Prostate gland (tissue), 2 donors: ENCODE measurements around the gene CYREN. TPM values are rescaled to one million over a fixed set of nuclear protein-coding genes. Genes with fewer than 3 reads are reported as not detected.

Source experiments
- DNase-seq: peaks from one replicate; pipeline ENCODE4 v3.0.0-alpha.2; 2019; ENCODE audit warnings: low spot score
- H3K27ac ChIP-seq, 2 donors: fragments of 200-600 bp; sonication (generic); 2 replicates each; pipeline ENCODE4 v1.5.1; 2017 to 2019
- H3K27me3 ChIP-seq: fragments of 200-600 bp; sonication (generic); replicated peaks from 2 replicates; pipeline ENCODE4 v1.5.1; 2019; ENCODE audit not compliant: insufficient read depth
- H3K36me3 ChIP-seq, 2 donors: fragments of 200-600 bp; sonication (generic); 1 replicate in 1 of 2; 2 replicates in 1 of 2; pipeline versions ENCODE4 v1.5.1 to v1.8.1; 2017 to 2019
- H3K4me1 ChIP-seq: fragments of 200-600 bp; sonication (generic); replicated peaks from 2 replicates; pipeline ENCODE4 v1.5.1; 2019
- H3K4me3 ChIP-seq, 2 donors: fragments of 200-600 bp; sonication (generic); 2 replicates each; pipeline ENCODE4 v1.5.1; 2017 to 2019
- H3K9me3 ChIP-seq: fragments of 200-600 bp; sonication (generic); 2 replicates; pipeline ENCODE4 v1.5.1; 2017
- POLR2A ChIP-seq: fragments of 450-650 bp; IDR thresholded peaks from one replicate; pipeline ENCODE4 v1.6.1; 2016; ENCODE audit warnings: antibody characterized with exemption, mild to moderate bottlenecking
- POLR2AphosphoS5 ChIP-seq: sonication (generic); formaldehyde crosslinking; IDR thresholded peaks from one replicate; pipeline ENCODE4 v1.6.1; 2017; ENCODE audit warnings: antibody characterized with exemption
- WGBS: methylation state at CpG from one replicate; pipeline ENCODE4 v1.1.5; 2018; 5-methylcytosine and 5-hydroxymethylcytosine counted together
- intact Hi-C: fragments of 100-400 bp; cut with DNase I; formaldehyde crosslinking; loops from one replicate; pipeline ENCODE4 v1.14.2; 2022
- total RNA-seq, 2 donors: library from RNA; depleted of rRNA; stranded (reverse); fragments of >200 nt; gene quantifications; one replicate each; pipeline ENCODE4 v1.1.0, GENCODE V29; 2016
- TF ChIP-seq, protein P1 (sequence below), 4 experiments: fragments of 200-600 bp in 2 of 4; fragments of 450-650 bp in 2 of 4; sonication (generic) in 2 of 4; IDR thresholded peaks; 1 replicate in 3 of 4; 2 replicates in 1 of 4; pipeline ENCODE4 v1.5.1; 2016 to 2019; ENCODE audit warnings: antibody characterized with exemption in 4 of 4, mild to moderate bottlenecking in 2 of 4, moderate library complexity in 2 of 4

Gene CYREN
- total RNA-seq, 2 donors from 2014 or later: 44.5 to 53.6 TPM

DNA sequence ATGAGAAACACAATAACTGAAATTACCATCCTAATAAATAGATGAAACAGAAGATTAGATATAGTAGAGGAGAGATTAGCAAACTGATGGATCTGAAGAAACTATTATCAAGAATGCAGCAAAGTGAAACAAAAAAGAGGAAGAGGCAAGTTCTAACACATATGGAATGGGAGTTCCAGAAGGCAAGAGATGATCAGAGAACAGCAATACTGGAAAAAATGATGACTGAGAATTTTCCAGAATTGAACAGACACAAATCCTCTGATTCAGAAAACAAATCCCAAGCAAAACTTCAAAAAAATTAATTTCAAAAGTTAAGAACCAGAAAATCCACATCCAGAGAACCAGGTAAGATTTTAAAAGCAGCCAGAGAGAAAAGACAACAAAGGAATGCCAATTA is 20.2 kb upstream of the CYREN start:
- intact Hi-C loops: no loop called here
- Histone ChIP-seq H3K27ac (no peak overlapping the region), H3K9me3 (no peaks in the 10 kb centered on the region), H3K4me1 (no peaks in the 10 kb centered on the region), H3K27me3 (no peaks in the 10 kb centered on the region), H3K4me3 (no peak overlapping the region), H3K36me3 (peaks cover 8 to 18% of the 10 kb centered on the region in 2 donors)
- no peak for DNase-seq
- TF ChIP-seq POLR2A (no peak), POLR2AphosphoS5 (no peak)
- TF ChIP-seq, protein P1, sequence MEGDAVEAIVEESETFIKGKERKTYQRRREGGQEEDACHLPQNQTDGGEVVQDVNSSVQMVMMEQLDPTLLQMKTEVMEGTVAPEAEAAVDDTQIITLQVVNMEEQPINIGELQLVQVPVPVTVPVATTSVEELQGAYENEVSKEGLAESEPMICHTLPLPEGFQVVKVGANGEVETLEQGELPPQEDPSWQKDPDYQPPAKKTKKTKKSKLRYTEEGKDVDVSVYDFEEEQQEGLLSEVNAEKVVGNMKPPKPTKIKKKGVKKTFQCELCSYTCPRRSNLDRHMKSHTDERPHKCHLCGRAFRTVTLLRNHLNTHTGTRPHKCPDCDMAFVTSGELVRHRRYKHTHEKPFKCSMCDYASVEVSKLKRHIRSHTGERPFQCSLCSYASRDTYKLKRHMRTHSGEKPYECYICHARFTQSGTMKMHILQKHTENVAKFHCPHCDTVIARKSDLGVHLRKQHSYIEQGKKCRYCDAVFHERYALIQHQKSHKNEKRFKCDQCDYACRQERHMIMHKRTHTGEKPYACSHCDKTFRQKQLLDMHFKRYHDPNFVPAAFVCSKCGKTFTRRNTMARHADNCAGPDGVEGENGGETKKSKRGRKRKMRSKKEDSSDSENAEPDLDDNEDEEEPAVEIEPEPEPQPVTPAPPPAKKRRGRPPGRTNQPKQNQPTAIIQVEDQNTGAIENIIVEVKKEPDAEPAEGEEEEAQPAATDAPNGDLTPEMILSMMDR (IDR thresholded peaks at IDR 0.05): no peak

DNA sequence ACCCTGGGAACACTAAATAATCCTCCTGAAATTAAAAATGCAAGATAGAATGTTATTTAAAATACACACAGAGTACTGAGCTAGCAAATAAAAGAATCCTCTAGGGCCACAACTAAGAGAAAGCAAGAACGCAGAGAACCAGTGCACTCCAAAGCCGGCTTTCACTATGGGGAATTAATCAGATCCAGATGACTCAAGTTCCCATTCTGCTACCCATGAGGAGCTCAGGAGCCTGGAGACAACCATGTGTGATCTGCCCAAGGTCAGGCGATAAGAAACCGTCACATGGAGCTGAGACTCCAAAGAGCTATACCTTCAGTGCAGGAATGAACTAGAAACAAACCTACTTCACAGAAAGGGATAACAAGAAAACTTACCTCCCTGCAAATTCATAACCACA is 19.5 kb upstream of the CYREN start:
- Histone ChIP-seq H3K27ac (no peak overlapping the region), H3K36me3 (peaks cover 8 to 22% of the 10 kb centered on the region in 2 donors), H3K4me1 (no peaks in the 10 kb centered on the region), H3K27me3 (no peaks in the 10 kb centered on the region), H3K9me3 (no peaks in the 10 kb centered on the region), H3K4me3 (no peak overlapping the region)
- DNase-seq: no peak
- TF ChIP-seq, protein P1 (IDR thresholded peaks at IDR 0.05): no peak
- TF ChIP-seq POLR2AphosphoS5: no peak
- no peak for TF ChIP-seq POLR2A
- WGBS: 79% methylated on average over 4 of the region's 4 CpGs
- intact Hi-C loops: no loop called here

DNA sequence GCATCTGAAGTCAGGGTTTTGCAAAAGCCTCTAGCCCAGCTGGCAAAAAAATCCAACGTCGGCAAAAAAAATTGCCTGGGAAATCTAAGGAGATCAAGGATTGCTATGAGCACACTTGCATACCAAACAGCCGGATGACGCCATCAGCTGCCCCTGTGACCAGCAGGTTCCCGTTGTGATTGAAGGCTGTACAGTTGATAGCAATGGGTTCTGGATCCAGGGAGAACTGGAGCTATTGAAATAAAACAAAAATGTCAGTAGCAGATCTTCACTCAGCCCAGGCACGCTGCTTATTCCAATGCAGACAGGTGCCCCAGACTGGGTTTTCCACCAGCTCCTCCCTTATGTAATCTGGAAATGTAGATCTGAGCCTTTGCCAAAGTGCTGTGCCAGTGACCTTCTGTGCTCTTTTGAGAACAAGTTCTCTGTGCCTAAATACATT is 18.7 kb upstream of the CYREN start:
- Histone ChIP-seq H3K9me3 (no peaks in the 10 kb centered on the region), H3K4me3 (no peak overlapping the region), H3K27ac (no peak overlapping the region), H3K36me3 (peaks cover 8 to 22% of the 10 kb centered on the region in 2 donors), H3K4me1 (no peaks in the 10 kb centered on the region), H3K27me3 (no peaks in the 10 kb centered on the region)
- DNase-seq: no peak
- intact Hi-C loops: no loop called here
- TF ChIP-seq POLR2AphosphoS5: no peak
- TF ChIP-seq, protein P1 (IDR thresholded peaks at IDR 0.05): no peak
- no peak for TF ChIP-seq POLR2A
- WGBS: 95% methylated on average over 6 of the region's 6 CpGs

DNA sequence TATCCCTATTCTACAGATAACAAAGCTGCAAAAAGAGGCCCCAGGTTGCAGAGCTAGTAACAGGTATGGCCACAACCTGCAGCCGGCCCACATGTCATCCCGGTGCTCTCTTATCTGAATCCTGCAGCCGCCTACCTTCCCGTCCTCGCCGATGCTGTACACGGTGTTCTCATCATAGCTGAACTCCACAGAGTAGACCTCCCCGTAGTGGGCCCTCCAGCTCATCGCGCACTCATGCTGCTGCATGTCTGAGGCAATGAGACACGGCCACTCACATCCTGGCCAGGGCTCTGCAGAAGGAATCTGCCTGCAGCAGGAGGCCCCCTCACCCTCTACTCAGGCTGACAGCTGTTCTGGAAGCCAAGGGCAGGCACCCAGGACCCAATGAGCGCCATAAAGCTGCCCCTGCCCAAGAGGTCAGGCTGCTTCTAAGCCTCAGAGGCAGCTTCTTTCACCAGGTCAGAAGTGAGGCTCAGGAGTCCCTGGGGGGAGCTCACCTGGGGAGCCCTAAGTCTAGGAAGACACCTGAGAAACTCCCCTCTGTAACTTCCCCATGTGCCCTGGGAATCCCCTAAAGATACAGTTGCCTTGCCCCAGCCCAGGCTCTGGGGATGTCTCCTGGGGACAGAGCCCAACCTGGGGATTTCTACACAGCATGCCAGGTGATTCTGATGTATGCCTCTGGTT is 17.9 kb upstream of the CYREN start:
- Histone ChIP-seq H3K27ac (no peak overlapping the region), H3K36me3 (peaks cover 8 to 22% of the 10 kb centered on the region in 2 donors), H3K4me3 (no peak overlapping the region), H3K4me1 (no peaks in the 10 kb centered on the region), H3K9me3 (no peaks in the 10 kb centered on the region), H3K27me3 (no peaks in the 10 kb centered on the region)
- intact Hi-C loops: no loop called here
- 91% methylated on average over 12 of the region's 12 CpGs for WGBS
- TF ChIP-seq POLR2A (no peak), POLR2AphosphoS5 (no peak)
- TF ChIP-seq, protein P1 (IDR thresholded peaks at IDR 0.05): no peak
- DNase-seq: no peak

DNA sequence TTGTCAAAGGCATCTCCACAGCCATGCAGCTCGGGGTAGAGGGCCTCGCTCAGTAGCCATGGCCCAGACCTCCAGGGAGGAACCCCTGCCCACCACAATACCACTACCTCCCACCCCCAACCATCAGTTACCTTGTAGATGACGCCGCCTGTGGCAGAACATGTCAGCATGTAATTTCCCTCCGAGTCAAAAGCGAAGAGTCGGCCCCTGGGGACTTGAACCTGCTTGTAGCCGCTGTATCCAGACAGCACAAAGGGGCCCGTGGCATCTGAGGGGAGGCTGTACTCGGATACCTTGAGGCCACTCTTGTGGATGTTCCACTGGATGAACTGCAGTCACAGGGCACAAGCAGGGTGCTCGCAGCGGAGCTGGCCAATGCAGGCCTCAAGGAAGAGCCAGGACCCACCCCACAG is 16.3 kb upstream of the CYREN start:
- intact Hi-C loops: no loop called here
- Histone ChIP-seq H3K4me3 (no peak overlapping the region), H3K4me1 (no peaks in the 10 kb centered on the region), H3K27me3 (no peaks in the 10 kb centered on the region), H3K27ac (no peak overlapping the region), H3K36me3 (peaks cover 8 to 22% of the 10 kb centered on the region in 2 donors), H3K9me3 (no peaks in the 10 kb centered on the region)
- 88% methylated on average over 12 of the region's 12 CpGs for WGBS
- DNase-seq: no peak
- TF ChIP-seq, protein P1 (IDR thresholded peaks at IDR 0.05): no peak
- no peak for TF ChIP-seq POLR2A
- no peak for TF ChIP-seq POLR2AphosphoS5
